ENCODE results near the gene IL1RAPL1.

IL1RAPL1 gene

GRCh38 chrX:29911673-29912072, 1324.4 kb downstream of the IL1RAPL1 start:
- peak; percentile 40; the same call in 1 of the 2 replicates for TF ChIP-seq CTCF (IDR thresholded peaks at IDR 0.05)

GRCh38 chrX:29913647-29914046, 1326.4 kb downstream of the IL1RAPL1 start:
- TF ChIP-seq CTCF (IDR thresholded peaks at IDR 0.05): no peak

GRCh38 chrX:29922607-29923006, 1335.4 kb downstream of the IL1RAPL1 start:
- no peak for TF ChIP-seq CTCF (IDR thresholded peaks at IDR 0.05)

GRCh38 chrX:29926056-29926455, 1338.8 kb downstream of the IL1RAPL1 start:
- no peak for TF ChIP-seq CTCF (IDR thresholded peaks at IDR 0.05)

GRCh38 chrX:29926659-29927058, 1339.4 kb downstream of the IL1RAPL1 start:
- TF ChIP-seq CTCF (IDR thresholded peaks at IDR 0.05): no peak

- no peak for TF ChIP-seq CTCF (IDR thresholded peaks at IDR 0.05)
These were observed 1348.2 kb downstream of the IL1RAPL1 start for GRCh38 chrX:29935455-29935854.

GRCh38 chrX:29940750-29941149, 1353.5 kb downstream of the IL1RAPL1 start:
- TF ChIP-seq CTCF (IDR thresholded peaks at IDR 0.05): no peak

GRCh38 chrX:29941287-29941686, 1354.0 kb downstream of the IL1RAPL1 start:
- TF ChIP-seq CTCF (IDR thresholded peaks at IDR 0.05): no peak

Data from LNCAP (cell line).